ENCODE measurements around the gene SIK3.
"Not testable (repeated sequence)": the region's sequence is repeated elsewhere in the genome, so short reads cannot be mapped to it uniquely, and the experiment has no call there.

SIK3 gene

GRCh38 chr11:117058761-117059261 is 39.4 kb downstream of the SIK3 start:
- H3K27me3 ChIP-seq (ENCODE audit: control insufficient read depth, insufficient read depth, low read length), result no peaks in the 10 kb centered on the region
- peaks cover 6% of the 10 kb centered on the region; the same call in 1 of the 2 replicates for H3K4me1 ChIP-seq (ENCODE audit: control insufficient read depth, insufficient read depth, low read length)
- H3K4me3 ChIP-seq (ENCODE audit: low read depth, low read length), result no peak overlapping the region
- no peak overlapping the region for H3K27ac ChIP-seq (ENCODE audit: low read depth, low read length)
- H3K9ac ChIP-seq (ENCODE audit: low read length), result no peak overlapping the region
- H3K36me3 ChIP-seq (ENCODE audit: control insufficient read depth, insufficient read depth, low read length), result no peaks in the 10 kb centered on the region
- no peaks in the 10 kb centered on the region for H3K9me3 ChIP-seq (ENCODE audit: control insufficient read depth, insufficient read depth, low read depth, low read length)

GRCh38 chr11:117057727-117058126 is 40.5 kb downstream of the SIK3 start:
- Histone ChIP-seq H3K36me3 (ENCODE audit: control insufficient read depth, insufficient read depth, low read length) (no peaks in the 10 kb centered on the region), H3K27me3 (ENCODE audit: control insufficient read depth, insufficient read depth, low read length) (no peaks in the 10 kb centered on the region), H3K9ac (ENCODE audit: low read length) (no peak overlapping the region), H3K27ac (ENCODE audit: low read depth, low read length) (no peak overlapping the region), H3K4me1 (ENCODE audit: control insufficient read depth, insufficient read depth, low read length) (peaks cover 6% of the 10 kb centered on the region; the same call in 1 of the 2 replicates), H3K9me3 (ENCODE audit: control insufficient read depth, insufficient read depth, low read depth, low read length) (no peaks in the 10 kb centered on the region), H3K4me3 (ENCODE audit: low read depth, low read length) (no peak overlapping the region)

DNA sequence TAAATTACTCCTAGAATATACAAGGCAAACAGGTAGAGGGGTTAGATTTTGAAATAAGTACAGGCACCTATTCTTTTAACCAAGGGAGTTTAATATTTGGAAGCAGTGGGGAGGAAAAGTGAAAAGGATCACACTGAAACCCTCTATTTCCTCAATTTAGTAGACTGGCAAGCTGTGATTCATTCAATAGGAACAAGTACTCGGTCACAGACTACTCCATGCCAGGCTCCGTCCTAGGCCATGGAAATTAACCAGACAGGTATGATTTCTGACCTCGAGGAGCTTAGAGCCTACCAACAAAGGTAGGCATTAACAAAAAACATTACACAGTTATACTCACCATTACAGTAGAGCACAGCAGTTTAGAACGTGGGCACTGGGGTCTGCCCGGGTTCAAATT is 40.9 kb downstream of the SIK3 start:
- Histone ChIP-seq H3K36me3 (ENCODE audit: control insufficient read depth, insufficient read depth, low read length) (no peaks in the 10 kb centered on the region), H3K27ac (ENCODE audit: low read depth, low read length) (no peak overlapping the region), H3K4me3 (ENCODE audit: low read depth, low read length) (no peak overlapping the region), H3K27me3 (ENCODE audit: control insufficient read depth, insufficient read depth, low read length) (no peaks in the 10 kb centered on the region), H3K9me3 (ENCODE audit: control insufficient read depth, insufficient read depth, low read depth, low read length) (no peaks in the 10 kb centered on the region), H3K9ac (ENCODE audit: low read length) (no peak overlapping the region), H3K4me1 (ENCODE audit: control insufficient read depth, insufficient read depth, low read length) (peaks cover 6% of the 10 kb centered on the region; the same call in 1 of the 2 replicates)

- Histone ChIP-seq H3K27me3 (ENCODE audit: control insufficient read depth, insufficient read depth, low read length) (no peaks in the 10 kb centered on the region), H3K9ac (ENCODE audit: low read length) (no peak overlapping the region), H3K4me1 (ENCODE audit: control insufficient read depth, insufficient read depth, low read length) (peaks cover 6% of the 10 kb centered on the region; the same call in 1 of the 2 replicates), H3K36me3 (ENCODE audit: control insufficient read depth, insufficient read depth, low read length) (no peaks in the 10 kb centered on the region), H3K4me3 (ENCODE audit: low read depth, low read length) (no peak overlapping the region), H3K9me3 (ENCODE audit: control insufficient read depth, insufficient read depth, low read depth, low read length) (no peaks in the 10 kb centered on the region), H3K27ac (ENCODE audit: low read depth, low read length) (no peak overlapping the region)
Observed at GRCh38 chr11:117055469-117055868, 42.8 kb downstream of the SIK3 start.

- H3K27ac ChIP-seq (ENCODE audit: low read depth, low read length), result no peak overlapping the region
- peaks cover 6% of the 10 kb centered on the region; the same call in 1 of the 2 replicates for H3K4me1 ChIP-seq (ENCODE audit: control insufficient read depth, insufficient read depth, low read length)
- H3K27me3 ChIP-seq (ENCODE audit: control insufficient read depth, insufficient read depth, low read length), result no peaks in the 10 kb centered on the region
- no peak overlapping the region for H3K9ac ChIP-seq (ENCODE audit: low read length)
- no peaks in the 10 kb centered on the region for H3K36me3 ChIP-seq (ENCODE audit: control insufficient read depth, insufficient read depth, low read length)
- no peaks in the 10 kb centered on the region for H3K9me3 ChIP-seq (ENCODE audit: control insufficient read depth, insufficient read depth, low read depth, low read length)
- no peak overlapping the region for H3K4me3 ChIP-seq (ENCODE audit: low read depth, low read length)
Observed at GRCh38 chr11:117054382-117054781, 43.8 kb downstream of the SIK3 start.

DNA sequence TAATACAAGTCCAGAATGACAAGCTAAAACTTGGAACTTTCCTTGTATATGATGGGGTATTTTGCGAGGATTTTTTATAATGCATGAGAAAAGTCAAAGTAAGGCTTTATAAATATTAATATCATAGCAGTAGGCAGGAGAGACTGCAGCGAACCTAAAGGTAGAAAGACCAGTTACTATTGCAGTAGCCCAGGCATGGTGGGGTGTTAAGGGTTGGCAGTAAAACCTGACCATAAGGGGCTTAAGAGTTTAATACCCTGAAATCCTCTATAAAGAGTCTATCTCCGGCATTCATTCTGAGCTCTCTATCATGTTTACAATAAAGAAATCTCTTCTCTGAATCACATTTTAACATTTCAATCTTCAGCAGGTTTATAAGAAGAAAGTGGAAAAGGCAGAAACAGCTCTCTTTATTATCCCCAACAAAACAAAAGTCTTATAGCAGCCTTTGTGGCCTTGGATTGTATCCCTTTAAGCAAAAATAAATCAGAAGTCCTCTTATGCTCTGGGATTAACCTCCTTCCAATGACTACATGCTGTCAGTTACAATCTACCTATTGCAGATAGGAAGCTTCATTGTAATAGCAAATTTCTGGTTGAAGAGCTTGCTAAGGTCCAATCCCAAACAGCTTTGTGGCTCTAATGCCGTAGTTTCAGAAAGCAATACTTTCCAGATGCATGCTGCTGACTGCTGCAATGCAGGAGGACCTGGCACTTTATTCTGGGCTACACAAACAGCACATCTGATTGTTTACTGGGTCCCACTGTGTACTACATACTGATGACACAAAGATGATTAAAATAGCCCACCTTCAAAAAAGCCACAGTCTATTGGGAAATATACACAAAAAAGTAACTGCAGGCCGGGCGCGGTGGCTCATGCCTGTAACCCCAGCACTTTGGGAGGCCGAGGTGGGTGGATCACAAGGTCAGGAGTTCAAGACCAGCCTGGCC is 45.8 kb downstream of the SIK3 start:
- Histone ChIP-seq H3K36me3 (ENCODE audit: control insufficient read depth, insufficient read depth, low read length) (no peaks in the 10 kb centered on the region), H3K4me3 (ENCODE audit: low read depth, low read length) (no peak overlapping the region), H3K27ac (ENCODE audit: low read depth, low read length) (no peak overlapping the region), H3K9me3 (ENCODE audit: control insufficient read depth, insufficient read depth, low read depth, low read length) (no peaks in the 10 kb centered on the region), H3K9ac (ENCODE audit: low read length) (no peak overlapping the region), H3K4me1 (ENCODE audit: control insufficient read depth, insufficient read depth, low read length) (no peaks in the 10 kb centered on the region), H3K27me3 (ENCODE audit: control insufficient read depth, insufficient read depth, low read length) (no peaks in the 10 kb centered on the region)

- H3K36me3 ChIP-seq (ENCODE audit: control insufficient read depth, insufficient read depth, low read length); H3K27ac ChIP-seq (ENCODE audit: low read depth, low read length); H3K9me3 ChIP-seq (ENCODE audit: control insufficient read depth, insufficient read depth, low read depth, low read length); H3K27me3 ChIP-seq (ENCODE audit: control insufficient read depth, insufficient read depth, low read length); H3K4me3 ChIP-seq (ENCODE audit: low read depth, low read length); H3K9ac ChIP-seq (ENCODE audit: low read length); H3K4me1 ChIP-seq (ENCODE audit: control insufficient read depth, insufficient read depth, low read length): not testable (repeated sequence)
Observed at GRCh38 chr11:117050121-117050520, 48.1 kb downstream of the SIK3 start.

DNA sequence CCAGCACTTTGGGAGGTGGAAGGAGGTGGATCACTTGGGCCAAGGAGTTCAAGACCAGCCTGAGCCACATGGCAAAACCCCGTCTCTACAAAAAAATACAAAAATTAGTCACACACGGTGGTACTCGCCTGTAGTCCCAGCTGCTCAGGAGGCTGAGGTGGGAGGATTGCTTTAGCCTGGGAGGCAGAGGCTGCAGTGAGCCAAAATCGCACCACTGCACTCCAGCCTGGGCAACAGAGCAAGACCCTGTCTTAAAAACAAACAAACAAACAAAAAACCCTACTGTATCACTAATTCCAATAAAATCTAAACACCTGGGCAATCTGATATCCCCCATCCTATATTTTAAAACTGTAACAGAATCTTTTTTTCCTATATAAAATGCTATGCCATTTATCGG is 51.6 kb downstream of the SIK3 start:
- not testable (repeated sequence) for H3K9me3 ChIP-seq (ENCODE audit: control insufficient read depth, insufficient read depth, low read depth, low read length); H3K36me3 ChIP-seq (ENCODE audit: control insufficient read depth, insufficient read depth, low read length); H3K27ac ChIP-seq (ENCODE audit: low read depth, low read length); H3K4me3 ChIP-seq (ENCODE audit: low read depth, low read length); H3K27me3 ChIP-seq (ENCODE audit: control insufficient read depth, insufficient read depth, low read length); H3K4me1 ChIP-seq (ENCODE audit: control insufficient read depth, insufficient read depth, low read length); H3K9ac ChIP-seq (ENCODE audit: low read length)

GRCh38 chr11:117045956-117046355 is 52.3 kb downstream of the SIK3 start:
- Histone ChIP-seq H3K4me1 (ENCODE audit: control insufficient read depth, insufficient read depth, low read length) (0 out of 2 replicates have a peak, but pooled peaks cover 5% of the 10 kb centered on the region), H3K4me3 (ENCODE audit: low read depth, low read length) (no peak overlapping the region), H3K27me3 (ENCODE audit: control insufficient read depth, insufficient read depth, low read length) (no peaks in the 10 kb centered on the region), H3K9me3 (ENCODE audit: control insufficient read depth, insufficient read depth, low read depth, low read length) (no peaks in the 10 kb centered on the region), H3K36me3 (ENCODE audit: control insufficient read depth, insufficient read depth, low read length) (no peaks in the 10 kb centered on the region), H3K9ac (ENCODE audit: low read length) (no peak overlapping the region), H3K27ac (ENCODE audit: low read depth, low read length) (no peak overlapping the region)

GRCh38 chr11:117045196-117045595 is 53.0 kb downstream of the SIK3 start:
- no peaks in the 10 kb centered on the region for H3K27me3 ChIP-seq (ENCODE audit: control insufficient read depth, insufficient read depth, low read length)
- H3K27ac ChIP-seq (ENCODE audit: low read depth, low read length), result no peak overlapping the region
- H3K36me3 ChIP-seq (ENCODE audit: control insufficient read depth, insufficient read depth, low read length), result no peaks in the 10 kb centered on the region
- H3K9me3 ChIP-seq (ENCODE audit: control insufficient read depth, insufficient read depth, low read depth, low read length), result no peaks in the 10 kb centered on the region
- 0 out of 2 replicates have a peak, but pooled peaks cover 5% of the 10 kb centered on the region for H3K4me1 ChIP-seq (ENCODE audit: control insufficient read depth, insufficient read depth, low read length)
- H3K9ac ChIP-seq (ENCODE audit: low read length), result no peak overlapping the region
- H3K4me3 ChIP-seq (ENCODE audit: low read depth, low read length), result no peak overlapping the region

- Histone ChIP-seq H3K27ac (ENCODE audit: low read depth, low read length) (no peak overlapping the region), H3K27me3 (ENCODE audit: control insufficient read depth, insufficient read depth, low read length) (no peaks in the 10 kb centered on the region), H3K4me3 (ENCODE audit: low read depth, low read length) (no peak overlapping the region), H3K9ac (ENCODE audit: low read length) (no peak overlapping the region), H3K36me3 (ENCODE audit: control insufficient read depth, insufficient read depth, low read length) (no peaks in the 10 kb centered on the region), H3K4me1 (ENCODE audit: control insufficient read depth, insufficient read depth, low read length) (0 out of 2 replicates have a peak, but pooled peaks cover 5% of the 10 kb centered on the region), H3K9me3 (ENCODE audit: control insufficient read depth, insufficient read depth, low read depth, low read length) (no peaks in the 10 kb centered on the region)
Observed at GRCh38 chr11:117044287-117045035, 53.8 kb downstream of the SIK3 start.
